CD4-positive, alpha-beta T cell treated with Interleukin-21 for 1 hour (primary cell): ENCODE results near the gene THEM4.

Experiments
- DNase-seq: peaks from one replicate; pipeline ENCODE4 v3.0.0-alpha.2; 2020

Gene THEM4

GRCh38 chr1:151909167-151910149, at the start of gene THEM4:
Gene THEM4, minus strand, starts transcription at chr1:151909511. Its CDS starts 53 bp downstream, at chr1:151909458.
- DNase-seq = peak; percentile 92

DNA sequence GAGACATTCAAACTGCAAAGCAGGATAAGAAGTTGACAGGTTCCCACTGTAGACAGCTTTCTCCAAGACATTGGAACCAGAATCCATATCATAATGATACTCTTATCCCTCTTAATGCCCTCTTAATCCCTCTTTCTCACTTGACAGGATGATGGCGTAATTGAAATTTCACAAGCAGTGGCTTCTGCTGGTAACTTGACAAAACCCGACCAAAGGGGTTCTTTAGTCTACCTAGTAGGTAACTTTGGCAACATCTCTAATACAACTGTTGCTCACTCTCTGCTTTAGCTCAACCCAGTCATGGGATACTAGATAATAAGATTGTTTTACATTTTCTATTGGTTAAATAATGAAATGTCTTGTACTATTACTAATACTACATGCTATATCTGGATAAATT, 49.6 kb upstream of the THEM4 start:
- no peak for DNase-seq

DNA sequence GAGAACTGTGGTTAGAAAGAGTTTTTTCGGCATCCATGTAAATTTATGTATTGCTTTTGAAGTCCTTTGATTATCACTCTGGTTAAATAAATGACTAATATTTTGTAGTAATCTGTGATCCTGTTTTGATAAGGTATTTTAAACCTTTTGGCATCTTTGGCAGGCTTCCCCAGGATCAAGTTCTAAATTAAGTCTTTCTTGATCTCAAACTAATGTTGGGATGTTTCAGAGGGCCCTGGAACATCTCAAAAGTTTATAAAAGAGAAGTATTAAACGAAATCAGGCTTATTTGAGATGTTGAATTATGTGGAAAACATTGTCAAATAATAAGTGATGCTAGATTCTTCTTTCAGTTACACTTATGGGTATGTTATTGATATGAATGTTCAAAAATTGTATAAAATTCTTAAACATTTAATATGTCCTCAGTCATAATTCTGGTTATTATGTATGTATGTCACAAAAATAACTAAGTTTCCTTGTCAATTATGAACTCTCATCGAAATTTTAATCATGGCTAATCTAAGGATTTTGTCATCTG, 47.7 kb upstream of the THEM4 start:
- no peak for DNase-seq

DNA sequence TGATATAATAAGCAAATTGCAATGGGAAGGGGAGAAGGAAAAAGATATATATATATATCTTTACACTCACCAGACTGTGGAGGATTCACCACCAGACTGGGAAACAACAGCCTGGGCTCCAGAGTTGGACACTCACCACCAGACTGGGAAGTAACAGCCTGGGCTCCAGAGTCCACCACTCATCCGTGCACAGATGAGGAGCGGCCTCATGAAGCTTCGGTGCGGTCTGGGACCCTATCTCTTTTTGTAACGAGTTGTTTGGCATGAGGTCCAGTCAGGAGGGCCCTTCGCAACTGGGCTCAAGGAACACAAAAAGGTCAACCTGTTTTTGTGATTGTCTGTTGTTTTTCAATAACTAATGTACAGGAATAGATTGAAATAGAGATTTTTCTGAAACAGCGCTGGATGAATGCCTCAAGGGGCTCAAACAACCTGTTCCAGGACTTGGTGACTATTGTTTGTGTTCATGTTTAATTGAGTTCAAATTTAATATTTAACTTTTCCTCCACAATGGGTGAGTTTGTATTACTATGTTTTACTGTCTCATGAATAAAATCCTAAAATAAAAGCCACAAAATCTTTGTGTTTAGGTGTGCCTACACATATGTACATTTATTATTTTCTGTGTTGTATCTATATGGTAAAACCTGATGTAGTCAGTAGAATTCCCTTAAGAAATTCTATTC, 44.2 kb upstream of the THEM4 start:
- no peak for DNase-seq

GRCh38 chr1:151952811-151953210, 43.5 kb upstream of the THEM4 start:
- DNase-seq = no peak

GRCh38 chr1:151949371-151950193, 40.3 kb upstream of the THEM4 start:
- no peak for DNase-seq

DNA sequence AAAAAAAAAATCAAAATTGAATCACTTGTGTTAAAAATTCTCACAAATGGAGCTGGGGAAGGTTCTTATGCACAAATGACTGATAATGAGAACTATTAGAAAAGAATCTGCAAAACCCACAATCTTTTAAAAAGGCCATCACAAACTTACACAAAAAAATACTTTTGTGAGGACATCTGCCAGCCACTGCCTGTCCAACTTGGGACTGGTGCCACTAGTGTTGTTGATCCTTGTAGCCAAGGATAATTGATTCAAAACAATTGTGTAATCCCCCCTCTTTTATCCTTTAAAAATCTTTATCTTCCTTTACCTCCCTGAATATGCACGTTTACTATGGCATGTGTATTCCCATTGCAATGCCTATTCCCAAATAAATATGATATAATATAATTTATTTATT, 39.2 kb upstream of the THEM4 start:
- DNase-seq = no peak

- no peak for DNase-seq
Observed at GRCh38 chr1:151947140-151947539, 37.8 kb upstream of the THEM4 start.

DNA sequence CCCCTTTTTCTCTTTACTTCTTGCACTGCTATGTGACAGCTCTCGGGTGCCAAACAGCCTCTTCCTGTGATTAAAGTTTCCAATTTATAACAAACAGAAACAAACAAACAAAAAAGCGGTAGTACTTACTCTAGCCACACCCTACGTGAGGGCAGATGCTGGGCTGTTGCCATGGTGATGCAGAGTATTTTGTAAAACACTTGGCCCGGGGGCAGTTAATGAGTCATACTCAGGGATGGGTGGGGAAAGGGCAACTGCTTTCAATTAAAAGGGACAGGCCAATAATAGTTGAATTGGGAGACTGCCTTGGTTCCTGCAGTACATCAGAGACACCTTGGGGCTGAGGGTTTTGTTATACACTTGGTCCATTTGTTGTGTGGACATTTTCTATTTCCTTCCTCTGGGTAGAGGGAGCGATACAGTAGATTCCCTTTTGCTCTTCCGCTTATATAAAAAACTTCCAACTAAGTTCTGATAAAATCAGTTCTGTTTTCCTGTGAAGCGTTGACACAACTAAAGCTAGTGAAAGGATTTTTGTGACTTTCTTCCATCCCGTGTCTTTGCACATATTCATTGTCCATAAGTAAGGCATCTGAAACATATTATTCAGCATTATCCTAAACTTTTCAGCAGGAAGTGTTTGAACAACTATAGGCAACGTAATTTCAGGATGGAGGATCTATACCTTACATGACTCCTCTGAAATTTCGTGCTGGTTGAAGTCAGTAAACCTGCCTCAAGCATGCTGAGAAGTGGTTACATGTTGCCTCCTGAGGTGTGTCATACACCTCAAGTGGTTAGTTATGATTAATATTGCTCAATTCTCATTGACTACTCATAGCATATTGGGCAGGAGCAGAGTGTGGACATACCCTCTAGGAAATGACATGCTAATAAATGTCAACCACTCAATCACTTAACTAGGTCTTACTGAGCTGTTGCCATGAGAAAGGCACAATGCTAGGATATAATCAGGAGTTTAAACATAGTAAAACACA, 36.7 kb upstream of the THEM4 start:
- peak; percentile 96 for DNase-seq

DNA sequence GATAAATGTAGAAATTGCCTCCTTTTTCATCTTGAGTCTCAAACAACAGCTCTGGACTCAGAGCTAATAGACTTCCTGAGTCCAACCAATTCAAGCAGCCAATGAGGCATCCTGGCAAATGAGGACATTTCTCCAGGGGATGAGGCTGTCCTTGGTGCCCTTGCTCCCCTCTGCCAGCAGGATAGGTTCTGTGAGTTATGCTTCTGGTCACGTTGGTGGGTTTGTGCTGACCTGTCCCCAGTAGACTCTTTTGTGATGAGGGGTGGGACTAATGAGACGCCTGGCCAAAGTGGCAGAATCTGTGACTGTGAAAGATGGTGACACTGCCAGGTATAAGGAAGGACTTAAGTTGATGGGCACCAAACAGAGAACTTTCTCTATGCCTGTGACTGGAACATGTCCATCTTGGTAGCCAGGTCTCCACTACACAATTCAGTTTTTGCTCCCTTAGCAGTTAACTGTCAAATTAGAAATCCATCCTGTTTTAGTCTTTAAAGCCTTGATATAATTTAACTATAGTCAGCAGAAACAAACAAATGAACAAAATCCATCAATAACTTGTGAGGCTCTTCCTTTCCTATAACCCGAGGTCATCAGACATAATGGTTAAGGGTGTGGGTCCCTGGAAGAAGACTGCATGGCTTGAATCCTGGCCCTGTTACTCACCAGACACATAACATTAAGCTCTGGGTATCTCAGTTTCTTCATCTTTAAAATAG, 35.7 kb upstream of the THEM4 start:
- peak; percentile 27 for DNase-seq

DNA sequence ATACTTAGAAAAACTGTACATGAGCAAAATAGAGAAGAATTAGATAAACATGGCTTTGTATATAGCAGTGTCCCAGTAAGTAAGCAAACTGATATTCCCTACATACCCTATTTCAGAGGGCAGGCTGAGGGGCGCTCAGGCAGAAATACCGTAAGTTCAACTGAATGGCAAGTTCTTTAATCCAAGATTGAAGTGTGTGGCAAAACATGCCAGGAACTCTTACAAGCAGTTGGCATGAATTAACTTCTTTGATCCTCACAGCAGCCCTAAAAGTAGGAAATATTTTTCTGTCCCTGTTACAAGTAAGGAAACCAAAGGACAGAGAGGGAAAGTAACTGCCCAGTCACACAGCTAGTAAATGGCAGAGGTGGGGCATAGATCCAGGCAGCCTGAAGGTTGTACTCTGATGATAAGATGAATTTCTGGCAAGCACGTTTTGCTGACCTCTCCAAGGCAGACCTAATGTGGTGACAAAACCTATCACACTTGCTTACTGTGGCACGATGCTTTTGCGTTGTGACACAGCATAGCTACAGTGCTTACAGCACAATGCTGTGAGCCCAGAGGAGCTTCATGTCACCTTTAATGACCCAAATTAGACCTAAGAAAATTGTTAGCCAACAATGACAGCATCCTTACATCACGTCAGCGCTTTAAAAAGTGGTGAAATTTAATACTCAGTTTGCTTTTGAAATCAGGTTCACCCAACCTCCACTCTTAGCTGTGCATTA, 35.0 kb upstream of the THEM4 start:
- peak; percentile 43 for DNase-seq

GRCh38 chr1:151943591-151943990, 34.3 kb upstream of the THEM4 start:
- no peak for DNase-seq

DNA sequence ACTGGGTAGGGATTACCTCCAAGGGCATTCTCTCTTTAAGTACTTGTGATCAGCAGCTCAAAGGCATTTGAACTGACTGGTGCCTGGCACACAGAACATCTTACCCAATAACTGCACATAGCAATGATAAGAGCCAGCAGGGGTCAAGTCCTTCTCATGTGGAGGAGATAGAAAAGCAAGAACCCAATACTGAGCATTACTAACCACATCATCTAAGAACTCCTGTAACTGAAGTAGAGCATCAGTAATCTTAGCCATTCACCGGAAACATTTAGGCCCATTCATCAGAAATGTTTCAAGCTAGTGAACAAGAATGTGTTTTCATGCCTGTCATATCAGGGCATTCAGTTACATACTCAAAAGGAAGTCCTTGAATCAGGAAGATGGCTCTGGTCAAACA, 33.6 kb upstream of the THEM4 start:
- no peak for DNase-seq

DNA sequence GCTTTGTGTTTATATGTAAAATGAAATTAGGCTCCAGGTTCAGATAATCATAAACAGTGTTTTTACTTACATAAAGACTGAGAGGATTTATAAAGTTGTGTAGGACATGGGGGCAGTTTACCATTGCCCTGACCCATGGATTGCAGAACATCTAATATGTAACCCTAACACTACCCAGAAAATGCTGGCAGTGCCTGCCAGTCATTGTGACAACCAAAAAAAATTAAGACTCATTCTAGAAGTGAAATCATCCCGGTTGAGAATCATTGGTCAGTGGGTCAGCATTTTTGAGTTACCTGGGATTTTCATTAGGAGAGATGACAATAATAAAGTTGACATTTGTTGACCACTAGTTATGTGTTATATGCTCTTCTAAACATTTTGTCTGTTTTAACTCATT, 31.2 kb upstream of the THEM4 start:
- DNase-seq = no peak

DNA sequence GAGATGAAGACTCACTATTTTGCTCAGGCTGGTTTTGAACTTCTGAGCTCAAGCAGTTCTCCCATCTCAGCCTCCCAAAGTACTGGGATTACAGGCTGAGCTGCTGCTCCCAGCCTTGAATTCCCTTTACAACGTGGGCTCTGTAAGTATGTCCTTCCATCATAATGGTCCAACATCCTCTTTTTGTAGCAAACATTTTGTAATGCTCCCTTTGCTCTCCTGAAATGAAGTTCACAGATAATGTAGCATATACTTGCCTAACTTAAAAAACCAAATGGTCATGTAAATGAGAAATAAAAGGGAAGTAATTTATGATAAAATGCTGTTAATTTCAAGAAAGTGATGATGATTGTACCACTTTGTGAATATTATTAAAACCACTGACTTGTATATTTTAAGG, 30.5 kb upstream of the THEM4 start:
- no peak for DNase-seq

- no peak for DNase-seq
Observed at GRCh38 chr1:151939141-151939540, 29.8 kb upstream of the THEM4 start.

GRCh38 chr1:151936653-151937052, 27.3 kb upstream of the THEM4 start:
- DNase-seq = no peak

- DNase-seq = no peak
Observed at GRCh38 chr1:151935894-151936602, 26.7 kb upstream of the THEM4 start.

GRCh38 chr1:151935154-151935553, 25.8 kb upstream of the THEM4 start:
- DNase-seq = no peak
